DND-41 (cell line): Measurements from ENCODE around the gene ID1.

ENCODE experiments used
- CTCF ChIP-seq: IDR thresholded peaks from 2 replicates; pipeline ENCODE4 v1.5.1; 2012; ENCODE audit warnings: borderline replicate concordance, low read length, moderate library complexity, mild to moderate bottlenecking; ENCODE audit not compliant: poor library complexity, severe bottlenecking; ENCODE audit errors: extremely low read depth
- EZH2 ChIP-seq: IDR thresholded peaks from 3 replicates; pipeline ENCODE4 v1.6.1; 2012; ENCODE audit warnings: borderline replicate concordance, low read depth, mild to moderate bottlenecking, moderate library complexity, low read length, inconsistent platforms; ENCODE audit not compliant: severe bottlenecking

- TF ChIP-seq CTCF (peak; percentile 19), EZH2 (no peak)
These were observed 11.7 kb upstream of the ID1 start for GRCh38 chr20:31593221-31594001.
